Panc1 (cell line): ENCODE results near the gene KRTAP10-2.

Source experiments
- CTCF ChIP-seq: fragments of 450-650 bp; IDR thresholded peaks from 2 replicates; pipeline ENCODE4 v1.5.1; 2017; ENCODE audit warnings: mild to moderate bottlenecking
- REST ChIP-seq, 2 experiments: IDR thresholded peaks; 2 replicates each; pipeline ENCODE4 v1.6.1; 2011 to 2012; ENCODE audit warnings: low read depth in 2 of 2, control low read depth in 1 of 2, low read length in 1 of 2, mild to moderate bottlenecking in 1 of 2, moderate library complexity in 1 of 2; ENCODE audit not compliant: insufficient read depth in 1 of 2
- SIN3A ChIP-seq: IDR thresholded peaks from 2 replicates; pipeline ENCODE4 v1.6.1; 2012; ENCODE audit warnings: low read depth, mild to moderate bottlenecking, low read length, moderate library complexity, borderline replicate concordance; ENCODE audit not compliant: insufficient read depth
- TCF7L2 ChIP-seq: IDR thresholded peaks from 2 replicates; pipeline ENCODE4 v1.6.1; 2011; ENCODE audit warnings: mild to moderate bottlenecking, low read depth, low read length, inconsistent platforms

GRCh38 chr21:44512496-44513388 lies 38.6 kb downstream of the KRTAP10-2 start:
- TF ChIP-seq CTCF (no peak), TCF7L2 (no peak), SIN3A (no peak), REST (IDR thresholded peaks at IDR 0.05; ENCODE audit: insufficient read depth in 1 of 2, low read depth in 2 of 2, low read length in 1 of 2) (no peak)
